H1 (cell line): ENCODE results near the gene CORO7. TPM values are rescaled to one million over a fixed set of nuclear protein-coding genes. Genes with fewer than 3 reads are reported as not detected.

Experiments used
- CTCF ChIA-PET: fragments of 300-600 bp; sonication (Branson Sonifier 250); formaldehyde crosslinking; loops from one replicate; lab custom pipeline; 2021; ENCODE audit not compliant: partially characterized antibody; lab: Charles Lee
- POLR2A ChIA-PET: fragments of 300-600 bp; sonication (Branson Sonifier 250); formaldehyde crosslinking; loops from one replicate; lab custom pipeline; 2021; ENCODE audit warnings: inconsistent platforms; ENCODE audit not compliant: partially characterized antibody; lab: Charles Lee
- DNase-seq, 2 experiments: peaks; one replicate each; pipeline versions ENCODE4 v3.0.0 to v3.0.0-alpha.2; 2010 to 2022; ENCODE audit warnings: low spot score in 2 of 2, low read depth in 1 of 2, mixed read lengths in 1 of 2
- FAIRE-seq: peaks from 2 replicates; lab custom pipeline; 2011; peaks lifted over from hg19 to GRCh38; lab: Jason Lieb, UNC
- H2AFZ ChIP-seq: 2 replicates; pipeline ENCODE4 v1.8.1; 2012; ENCODE audit warnings: low read length, inconsistent platforms
- H2AK5ac ChIP-seq: 2 replicates; pipeline ENCODE4 v1.6.1; 2013; ENCODE audit warnings: low read depth, low read length
- H2BK120ac ChIP-seq: replicated peaks from 2 replicates; pipeline ENCODE3; 2013; ENCODE audit warnings: low read depth, low read length, inconsistent platforms
- H2BK12ac ChIP-seq: 2 replicates; pipeline ENCODE4 v1.6.1; 2013; ENCODE audit warnings: low read depth, low read length
- H2BK15ac ChIP-seq: 2 replicates; pipeline ENCODE4 v1.6.1; 2013; ENCODE audit warnings: low read length
- H2BK20ac ChIP-seq: 2 replicates; pipeline ENCODE4 v1.6.1; 2013; ENCODE audit warnings: low read length
- H2BK5ac ChIP-seq: 2 replicates; pipeline ENCODE4 v1.6.1; 2013; ENCODE audit warnings: low read depth, low read length
- H3K14ac ChIP-seq: 2 replicates; pipeline ENCODE4 v1.6.1; 2013; ENCODE audit warnings: inconsistent platforms; ENCODE audit not compliant: insufficient read length
- H3K18ac ChIP-seq: 2 replicates; pipeline ENCODE4 v1.6.1; 2013; ENCODE audit warnings: low read length; ENCODE audit errors: extremely low read depth
- H3K23ac ChIP-seq: 2 replicates; pipeline ENCODE4 v1.6.1; 2013; ENCODE audit warnings: inconsistent platforms; ENCODE audit not compliant: insufficient read length
- H3K23me2 ChIP-seq: 2 replicates; pipeline ENCODE4 v1.6.1; 2013; ENCODE audit warnings: low read depth, low read length
- H3K27ac ChIP-seq: 2 replicates; pipeline ENCODE4 v1.6.1; 2011; ENCODE audit warnings: low read depth, low read length, inconsistent platforms
- H3K27me3 ChIP-seq, 4 experiments: replicated peaks in 1 of 4; 1 replicate in 1 of 4; 2 replicates in 3 of 4; pipeline versions ENCODE4 v1.6.1 to v1.8.1; 2011 to 2013; ENCODE audit warnings: low read length in 3 of 4, mild to moderate bottlenecking in 3 of 4, inconsistent platforms in 2 of 4, mixed read lengths in 2 of 4, moderate library complexity in 1 of 4; ENCODE audit not compliant: control insufficient read depth in 3 of 4, insufficient read depth in 3 of 4; ENCODE audit errors: extremely low read depth in 1 of 4
- H3K36me3 ChIP-seq, 4 experiments: 2 replicates each; pipeline versions ENCODE4 v1.6.1 to v1.8.1; 2011 to 2013; ENCODE audit warnings: mild to moderate bottlenecking in 4 of 4, low read length in 3 of 4, moderate library complexity in 2 of 4, control low read depth in 1 of 4, inconsistent platforms in 1 of 4; ENCODE audit not compliant: insufficient read depth in 4 of 4, control insufficient read depth in 2 of 4
- H3K4ac ChIP-seq: replicated peaks from 2 replicates; pipeline ENCODE3; 2013; ENCODE audit warnings: low read length, low read depth, mixed read lengths, inconsistent platforms; ENCODE audit not compliant: insufficient read length
- H3K4me1 ChIP-seq, 4 experiments: replicated peaks in 1 of 4; 1 replicate in 1 of 4; 2 replicates in 3 of 4; pipeline versions ENCODE4 v1.6.1 to v1.8.1; 2011 to 2013; ENCODE audit warnings: low read length in 3 of 4, inconsistent platforms in 2 of 4, mixed read lengths in 1 of 4; ENCODE audit not compliant: insufficient read depth in 4 of 4, control insufficient read depth in 3 of 4
- H3K4me2 ChIP-seq, 2 experiments: 2 replicates each; pipeline versions ENCODE4 v1.6.1 to v1.8.1; 2011 to 2013; ENCODE audit warnings: low read depth in 2 of 2, low read length in 2 of 2, control low read depth in 1 of 2, inconsistent platforms in 1 of 2, mild to moderate bottlenecking in 1 of 2; ENCODE audit not compliant: insufficient read depth in 1 of 2
- H3K4me3 ChIP-seq, 4 experiments: fragments of 200-600, 300-600 bp in 1 of 4; sonication (generic), shearing (Covaris generic), sonication (Bioruptor Twin) in 1 of 4; 2 replicates each; pipeline versions ENCODE4 v1.5.1 to v1.8.1; 2011 to 2016; ENCODE audit warnings: low read length in 4 of 4, low read depth in 3 of 4, control low read depth in 2 of 4, inconsistent platforms in 2 of 4, mild to moderate bottlenecking in 2 of 4, mixed read lengths in 1 of 4, moderate library complexity in 1 of 4; ENCODE audit not compliant: insufficient read depth in 2 of 4; ENCODE audit errors: extremely low read depth in 1 of 4
- H3K56ac ChIP-seq: replicated peaks from 2 replicates; pipeline ENCODE3; 2013; ENCODE audit warnings: low read depth, mild to moderate bottlenecking, mixed read lengths, low read length, inconsistent platforms; ENCODE audit not compliant: insufficient read length
- H3K79me1 ChIP-seq: 2 replicates; pipeline ENCODE4 v1.6.1; 2013; ENCODE audit warnings: low read depth, low read length, control low read depth
- H3K79me2 ChIP-seq, 2 experiments: 2 replicates each; pipeline versions ENCODE4 v1.6.1 to v1.8.1; 2012 to 2013; ENCODE audit warnings: low read length in 2 of 2, mild to moderate bottlenecking in 2 of 2, inconsistent platforms in 1 of 2; ENCODE audit not compliant: insufficient read depth in 2 of 2, control insufficient read depth in 1 of 2
- H3K9ac ChIP-seq, 4 experiments: replicated peaks in 1 of 4; 1 replicate in 1 of 4; 2 replicates in 3 of 4; pipeline versions ENCODE4 v1.6.1 to v1.8.1; 2011 to 2013; ENCODE audit warnings: low read depth in 3 of 4, low read length in 3 of 4, control low read depth in 2 of 4, mild to moderate bottlenecking in 2 of 4, moderate library complexity in 2 of 4, inconsistent platforms in 1 of 4; ENCODE audit errors: extremely low read depth in 1 of 4
- H3K9me3 ChIP-seq, 2 experiments: 2 replicates each; pipeline versions ENCODE4 v1.6.1 to v1.8.1; 2012 to 2013; ENCODE audit warnings: mild to moderate bottlenecking in 2 of 2, moderate library complexity in 2 of 2, control low read depth in 1 of 2, inconsistent platforms in 1 of 2, low read depth in 1 of 2, low read length in 1 of 2, mixed read lengths in 1 of 2; ENCODE audit not compliant: insufficient read depth in 2 of 2
- H4K20me1 ChIP-seq, 2 experiments: replicated peaks in 1 of 2; 2 replicates each; pipeline versions ENCODE3 to v1.8.1; 2011 to 2013; ENCODE audit warnings: inconsistent platforms in 2 of 2, low read length in 2 of 2, mild to moderate bottlenecking in 1 of 2; ENCODE audit not compliant: insufficient read depth in 2 of 2, control insufficient read depth in 1 of 2
- H4K5ac ChIP-seq: 2 replicates; pipeline ENCODE4 v1.6.1; 2013; ENCODE audit warnings: low read length, low read depth, mixed read lengths, inconsistent platforms; ENCODE audit not compliant: insufficient read length
- H4K8ac ChIP-seq: 2 replicates; pipeline ENCODE4 v1.8.0; 2013; ENCODE audit warnings: mild to moderate bottlenecking, moderate library complexity, low read length, inconsistent platforms; ENCODE audit not compliant: insufficient read depth; ENCODE audit errors: extremely low read depth
- H4K91ac ChIP-seq: replicated peaks from 2 replicates; pipeline ENCODE3; 2013; ENCODE audit warnings: low read length, mixed read lengths, inconsistent platforms; ENCODE audit not compliant: insufficient read length
- CREB1 ChIP-seq: IDR thresholded peaks from 2 replicates; pipeline ENCODE4 v1.6.1; 2012; ENCODE audit warnings: inconsistent platforms
- CTCF ChIP-seq, 3 experiments: IDR thresholded peaks; 1 replicate in 2 of 3; 2 replicates in 1 of 3; pipeline versions ENCODE4 v1.5.1 to v1.6.1; 2011; ENCODE audit warnings: low read length in 3 of 3, mild to moderate bottlenecking in 3 of 3, inconsistent platforms in 2 of 3, low read depth in 1 of 3, moderate library complexity in 1 of 3; ENCODE audit not compliant: insufficient read depth in 1 of 3; ENCODE audit errors: control extremely low read depth in 1 of 3
- EGR1 ChIP-seq: IDR thresholded peaks from 2 replicates; pipeline ENCODE4 v1.6.1; 2011; ENCODE audit warnings: low read depth, low read length, borderline replicate concordance
- NANOG ChIP-seq: IDR thresholded peaks from 2 replicates; pipeline ENCODE4 v1.6.1; 2011; ENCODE audit warnings: low read length, low read depth, mild to moderate bottlenecking, inconsistent platforms; ENCODE audit not compliant: insufficient read depth, poor library complexity, severe bottlenecking
- POLR2A ChIP-seq, 2 experiments: IDR thresholded peaks; 1 replicate in 1 of 2; 2 replicates in 1 of 2; pipeline ENCODE4 v1.6.1; 2011; ENCODE audit warnings: low read depth in 2 of 2, low read length in 2 of 2, mild to moderate bottlenecking in 2 of 2; ENCODE audit errors: control extremely low read depth in 1 of 2
- RAD21 ChIP-seq, 2 experiments: IDR thresholded peaks in 1 of 2; conservative IDR thresholded peaks in 1 of 2; 2 replicates each; pipeline ENCODE4 v1.6.1; 2011; ENCODE audit warnings: low read depth in 2 of 2, low read length in 2 of 2, improper control_type of control experiment in 1 of 2, inconsistent platforms in 1 of 2, mild to moderate bottlenecking in 1 of 2, moderate library complexity in 1 of 2
- SIN3A ChIP-seq, 2 experiments: IDR thresholded peaks in 1 of 2; conservative IDR thresholded peaks in 1 of 2; 2 replicates each; pipeline ENCODE4 v1.6.1; 2011 to 2012; ENCODE audit warnings: low read length in 2 of 2, improper control_type of control experiment in 1 of 2, low read depth in 1 of 2, mild to moderate bottlenecking in 1 of 2
- WGBS, 2 experiments: shearing (Covaris generic) in 1 of 2; methylation state at CpG; one replicate each; pipeline versions ENCODE4 v1.1.6 to v1.1.7; 2013 to 2015; ENCODE audit warnings: low lambda C conversion rate in 2 of 2, mixed read lengths in 2 of 2, inconsistent platforms in 1 of 2, low coverage in 1 of 2, missing lambda C conversion rate in 1 of 2; ENCODE audit not compliant: insufficient replicate concordance in 2 of 2, insufficient coverage in 1 of 2, insufficient read length in 1 of 2; ENCODE audit errors: extremely low coverage in 1 of 2, missing lambda C conversion rate in 1 of 2; 5-methylcytosine and 5-hydroxymethylcytosine counted together
- polyA plus RNA-seq, 7 experiments: library from polyadenylated mRNA; depleted of rRNA in 3 of 7; stranded (reverse) in 5 of 7; unstranded in 2 of 7; fragments of >200 nt in 5 of 7; fragments of 200-250 nt in 2 of 7; gene quantifications; 1 replicate in 5 of 7; 2 replicates in 1 of 7; 4 replicates in 1 of 7; pipeline versions ENCODE4 v1.2.1 to v1.2.3, GENCODE V29; 2011 to 2013; ENCODE audit warnings: missing spikeins in 2 of 7, mixed read lengths in 2 of 7
- total RNA-seq: library from RNA; stranded (reverse); fragmentation: NEBNext Ultra II Directional; extraction: Animal tissue kit (Norgen Biotek cat#: 25700); gene quantifications from 2 replicates; pipeline ENCODE4 v1.2.1, GENCODE V29; 2021
- TF ChIP-seq, protein P1 (sequence below): IDR thresholded peaks from 2 replicates; pipeline ENCODE4 v1.6.1; 2012; ENCODE audit warnings: inconsistent platforms

Gene CORO7
- total and polyA plus RNA-seq, 2 of the 8 experiments (the other 6 are each of a cell fraction or from before 2014, with no cell fraction given) = 25.2 to 29.8 TPM

DNA sequence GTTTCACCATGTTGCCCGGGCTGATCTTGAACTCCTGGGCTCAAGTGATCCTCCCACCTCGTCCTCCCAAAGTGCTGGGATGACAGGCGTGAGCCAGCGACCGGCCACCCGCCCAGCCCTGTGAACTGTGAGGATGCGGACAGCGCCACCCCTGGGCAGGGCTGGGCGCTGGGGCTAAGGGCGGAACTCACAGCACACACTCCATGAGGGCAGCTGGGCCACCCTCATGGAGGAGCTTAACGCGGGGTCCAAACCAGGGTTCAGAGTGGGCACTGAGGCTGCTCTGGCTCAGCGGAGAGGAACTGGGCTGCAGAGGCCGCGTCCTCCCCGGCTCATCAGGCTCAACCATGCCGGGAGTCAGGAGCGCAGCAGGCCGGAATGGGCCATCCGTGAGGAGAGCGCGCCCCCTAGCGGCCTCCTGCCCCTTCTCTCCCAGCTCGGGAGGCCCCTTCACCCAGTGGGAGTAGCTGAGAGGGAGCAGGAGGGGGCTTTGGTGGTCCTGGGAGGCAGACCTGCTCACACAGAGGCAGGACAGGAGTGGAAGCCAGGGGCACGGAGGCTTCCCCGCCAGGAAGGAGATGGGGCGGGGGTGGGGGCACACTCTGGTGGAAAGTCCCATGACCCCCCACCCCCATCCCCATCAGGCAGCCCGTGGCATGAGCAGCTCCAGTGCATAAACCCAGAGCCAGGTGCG, 13.8 kb downstream of the CORO7 start:
- H2AFZ ChIP-seq = no peak overlapping the region
- no peak overlapping the region for H3K27ac ChIP-seq
- 30% methylated on average over 28 of the region's 29 CpGs; no CpG with 5 or more reads in 1 of the 2 experiments for WGBS, 2 experiments
- 0 out of 2 replicates have a peak overlapping the region, but pooled peaks have one; percentile 60 for H2BK12ac ChIP-seq
- no peak overlapping the region for H2AK5ac ChIP-seq
- H2BK15ac ChIP-seq = no peak overlapping the region
- no peak overlapping the region for H4K91ac ChIP-seq
- H4K20me1 ChIP-seq = peaks cover 0 to 3% of the 10 kb centered on the region in 2 experiments
- POLR2A ChIA-PET = interaction anchor here (0.7 to 4.9 kb wide), 19 partner anchors 10 to 131 kb away, joined by 3 to 48 read pairs (median 5); partner anchors contain the start of genes PAM16, TFAP4 and VASN
- H3K4me1 ChIP-seq = peaks cover 0 to 4% (median 2%) of the 10 kb centered on the region in 4 experiments; a peak in 3 of 7 replicates
- no peaks in the 10 kb centered on the region for H3K9me3 ChIP-seq
- H3K4me3 ChIP-seq = no peak overlapping the region
- H3K23ac ChIP-seq = no peak overlapping the region
- H3K56ac ChIP-seq = no peak overlapping the region
- FAIRE-seq = no peak
- H3K9ac ChIP-seq = no peak overlapping the region; a peak in 1 of 7 replicates
- no peak overlapping the region for H2BK20ac ChIP-seq
- CTCF ChIA-PET = interaction anchor here (0.6 to 17.2 kb wide), 35 partner anchors 13 to 1355 kb away, joined by 3 to 659 read pairs (median 5); partner anchors contain the start of genes CORO7, GLIS2, PAM16 and TFAP4
- H3K23me2 ChIP-seq = no peaks in the 10 kb centered on the region
- no peak overlapping the region for H4K8ac ChIP-seq
- no peaks in the 10 kb centered on the region for H3K79me1 ChIP-seq
- DNase-seq = peak in 1 of 2 experiments; percentile 97
- H3K79me2 ChIP-seq = no peaks in the 10 kb centered on the region
- H2BK5ac ChIP-seq = no peak overlapping the region
- H3K36me3 ChIP-seq = no peaks in the 10 kb centered on the region
- no peak overlapping the region for H3K4ac ChIP-seq
- peak overlapping the region in 1 of 2 experiments; percentile 57; a peak in 2 of 4 replicates for H3K4me2 ChIP-seq
- H3K18ac ChIP-seq = peak overlapping the region; percentile 60; the same call in 1 of the 2 replicates
- H3K14ac ChIP-seq = no peak overlapping the region
- H3K27me3 ChIP-seq = no peaks in the 10 kb centered on the region
- H2BK120ac ChIP-seq = no peak overlapping the region
- no peak overlapping the region for H4K5ac ChIP-seq
- 0 out of 2 replicates have a peak, but pooled peaks have one; percentile 5 for TF ChIP-seq CREB1
- peak; percentile 91 to 97 (median 91) for TF ChIP-seq CTCF (IDR thresholded peaks at IDR 0.05; ENCODE audit: control extremely low read depth in 1 of 3, insufficient read depth in 1 of 3, low read depth in 1 of 3, low read length in 3 of 3)
- no peak for TF ChIP-seq POLR2A (IDR thresholded peaks at IDR 0.05; ENCODE audit: control extremely low read depth in 1 of 2, low read depth in 2 of 2, low read length in 2 of 2)
- TF ChIP-seq SIN3A (conservative IDR thresholded peaks at IDR 0.05 in 1 of 2, IDR thresholded peaks at IDR 0.05 in 1 of 2; ENCODE audit: low read depth in 1 of 2, low read length in 2 of 2) = peak in 1 of 2 experiments; percentile 36; a peak in 1 of 4 replicates
- no peak for TF ChIP-seq NANOG
- TF ChIP-seq RAD21 (IDR thresholded peaks at IDR 0.05 in 1 of 2, conservative IDR thresholded peaks at IDR 0.05 in 1 of 2; ENCODE audit: low read depth in 2 of 2, low read length in 2 of 2) = peak; percentile 97 to 98
- no peak for TF ChIP-seq EGR1
- TF ChIP-seq, protein P1, sequence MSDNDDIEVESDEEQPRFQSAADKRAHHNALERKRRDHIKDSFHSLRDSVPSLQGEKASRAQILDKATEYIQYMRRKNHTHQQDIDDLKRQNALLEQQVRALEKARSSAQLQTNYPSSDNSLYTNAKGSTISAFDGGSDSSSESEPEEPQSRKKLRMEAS = peak; percentile 42
